ENCODE measurements around the gene CAPN7. TPM values are rescaled to one million over a fixed set of nuclear protein-coding genes. Genes with fewer than 3 reads are reported as not detected.

The CAPN7 gene
- total RNA-seq, 1 donor from 2014 or later: 30.9 TPM

DNA sequence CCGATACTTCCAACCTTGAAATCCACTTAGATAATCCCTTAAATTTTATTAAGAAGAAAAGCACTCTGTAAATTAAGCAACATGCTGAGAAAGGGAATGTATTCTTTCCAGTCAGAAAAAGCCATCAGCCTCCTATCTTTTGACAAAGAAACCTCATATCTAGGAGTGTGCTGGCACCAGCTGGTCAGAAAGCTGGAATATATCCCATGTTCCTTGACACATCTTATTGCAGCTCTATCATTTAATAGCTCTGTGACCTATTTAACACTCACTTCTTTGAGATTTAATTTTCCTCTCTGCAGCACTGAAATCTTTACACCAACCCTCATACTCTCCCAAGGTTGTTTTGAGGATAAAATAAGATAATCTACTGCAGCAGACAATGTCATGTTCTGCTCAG, 30.4 kb upstream of the CAPN7 start:
- no peak for DNase-seq (ENCODE audit: low read depth, low spot score)
- Mint-ChIP-seq H3K27ac (ENCODE audit: unreplicated experiment) (no peak overlapping the region), H3K4me1 (no peaks in the 10 kb centered on the region), H3K27me3 (ENCODE audit: low read depth) (peaks cover 41% of the 10 kb centered on the region), H3K9me3 (peaks cover 2% of the 10 kb centered on the region), H3K4me3 (no peak overlapping the region), H3K36me3 (ENCODE audit: low read depth) (no peaks in the 10 kb centered on the region)
- TF ChIP-seq, protein P1, sequence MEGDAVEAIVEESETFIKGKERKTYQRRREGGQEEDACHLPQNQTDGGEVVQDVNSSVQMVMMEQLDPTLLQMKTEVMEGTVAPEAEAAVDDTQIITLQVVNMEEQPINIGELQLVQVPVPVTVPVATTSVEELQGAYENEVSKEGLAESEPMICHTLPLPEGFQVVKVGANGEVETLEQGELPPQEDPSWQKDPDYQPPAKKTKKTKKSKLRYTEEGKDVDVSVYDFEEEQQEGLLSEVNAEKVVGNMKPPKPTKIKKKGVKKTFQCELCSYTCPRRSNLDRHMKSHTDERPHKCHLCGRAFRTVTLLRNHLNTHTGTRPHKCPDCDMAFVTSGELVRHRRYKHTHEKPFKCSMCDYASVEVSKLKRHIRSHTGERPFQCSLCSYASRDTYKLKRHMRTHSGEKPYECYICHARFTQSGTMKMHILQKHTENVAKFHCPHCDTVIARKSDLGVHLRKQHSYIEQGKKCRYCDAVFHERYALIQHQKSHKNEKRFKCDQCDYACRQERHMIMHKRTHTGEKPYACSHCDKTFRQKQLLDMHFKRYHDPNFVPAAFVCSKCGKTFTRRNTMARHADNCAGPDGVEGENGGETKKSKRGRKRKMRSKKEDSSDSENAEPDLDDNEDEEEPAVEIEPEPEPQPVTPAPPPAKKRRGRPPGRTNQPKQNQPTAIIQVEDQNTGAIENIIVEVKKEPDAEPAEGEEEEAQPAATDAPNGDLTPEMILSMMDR (conservative IDR thresholded peaks at IDR 0.05): no peak

DNA sequence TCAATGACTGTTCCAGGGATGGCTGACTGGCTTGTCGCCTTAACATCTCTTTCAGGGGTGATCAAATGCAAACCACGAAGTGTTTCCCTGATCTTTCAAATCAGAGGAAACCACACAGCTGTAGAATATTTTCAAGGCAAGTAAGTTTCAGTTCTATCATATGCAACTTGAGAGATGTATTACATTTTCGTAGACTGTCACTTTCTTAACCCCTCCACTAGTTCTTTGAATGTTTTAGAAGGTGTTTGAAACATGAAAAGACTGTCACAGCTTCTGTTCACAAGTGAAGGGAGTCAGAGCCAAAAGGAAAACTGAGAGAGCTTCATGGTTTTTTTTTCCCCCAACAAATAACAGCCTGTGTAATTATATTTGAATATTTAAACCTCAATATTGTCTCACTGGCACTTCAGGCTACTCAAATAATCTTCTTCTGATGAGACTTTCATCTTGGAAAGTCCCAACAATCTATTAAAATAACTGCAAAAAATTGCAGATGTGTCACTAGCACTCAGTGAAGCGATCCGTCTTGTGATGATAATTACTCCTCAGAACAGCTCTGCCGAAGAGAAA, 25.9 kb upstream of the CAPN7 start:
- TF ChIP-seq, protein P1 (conservative IDR thresholded peaks at IDR 0.05): no peak
- Mint-ChIP-seq H3K27ac (ENCODE audit: unreplicated experiment) (no peak overlapping the region), H3K9me3 (no peaks in the 10 kb centered on the region), H3K27me3 (ENCODE audit: low read depth) (peaks cover 20% of the 10 kb centered on the region), H3K36me3 (ENCODE audit: low read depth) (no peaks in the 10 kb centered on the region), H3K4me3 (no peak overlapping the region), H3K4me1 (no peaks in the 10 kb centered on the region)
- no peak for DNase-seq (ENCODE audit: low read depth, low spot score)

DNA sequence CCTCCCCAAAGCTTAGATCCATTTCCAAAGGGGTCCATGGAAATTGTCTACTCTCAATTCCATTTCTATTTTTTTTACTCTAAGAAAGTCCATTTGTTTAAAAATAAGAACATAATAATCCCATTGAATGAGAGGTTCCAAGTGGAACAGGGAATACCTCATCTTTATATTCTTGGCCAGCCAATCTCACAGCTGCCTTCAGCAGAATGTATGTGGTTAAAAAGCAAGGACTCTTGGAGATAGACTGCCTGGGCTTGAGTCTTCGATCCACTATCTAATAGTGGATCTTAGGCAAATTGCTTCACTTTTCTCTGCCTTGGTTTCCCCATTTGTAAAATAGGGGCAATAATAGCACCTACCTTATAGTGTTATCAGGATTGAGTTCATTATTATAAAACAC, 24.5 kb upstream of the CAPN7 start:
- H3K27me3 Mint-ChIP-seq (ENCODE audit: low read depth): peaks cover 20% of the 10 kb centered on the region
- peaks cover 2% of the 10 kb centered on the region for H3K36me3 Mint-ChIP-seq (ENCODE audit: low read depth)
- no peak overlapping the region for H3K27ac Mint-ChIP-seq (ENCODE audit: unreplicated experiment)
- DNase-seq (ENCODE audit: low read depth, low spot score): no peak
- H3K9me3 Mint-ChIP-seq: no peaks in the 10 kb centered on the region
- H3K4me3 Mint-ChIP-seq: no peak overlapping the region
- TF ChIP-seq, protein P1 (conservative IDR thresholded peaks at IDR 0.05): no peak
- H3K4me1 Mint-ChIP-seq: peaks cover 5% of the 10 kb centered on the region

DNA sequence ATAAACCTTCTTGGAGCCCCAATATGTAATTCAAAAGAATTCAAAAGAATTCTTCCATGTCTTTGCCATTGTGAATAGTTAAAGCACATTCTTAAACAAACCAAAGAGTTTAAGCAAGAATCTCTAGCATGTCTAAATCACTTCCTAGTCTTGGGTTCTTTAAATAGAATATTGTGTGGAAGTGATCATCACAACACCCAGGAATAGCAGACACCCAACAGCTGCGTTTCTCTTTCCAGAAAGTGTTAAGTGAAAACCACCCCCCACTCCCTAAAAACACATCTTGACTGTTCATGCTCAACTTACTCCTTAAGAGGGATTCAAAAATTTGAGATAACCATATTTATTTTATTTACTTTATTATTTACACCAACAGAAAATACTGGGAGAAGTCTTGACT, 24.1 kb upstream of the CAPN7 start:
- H3K36me3 Mint-ChIP-seq (ENCODE audit: low read depth): peaks cover 2% of the 10 kb centered on the region
- TF ChIP-seq, protein P1 (conservative IDR thresholded peaks at IDR 0.05): no peak
- H3K27ac Mint-ChIP-seq (ENCODE audit: unreplicated experiment): no peak overlapping the region
- no peaks in the 10 kb centered on the region for H3K9me3 Mint-ChIP-seq
- DNase-seq (ENCODE audit: low read depth, low spot score): no peak
- H3K27me3 Mint-ChIP-seq (ENCODE audit: low read depth): peaks cover 20% of the 10 kb centered on the region
- peaks cover 6% of the 10 kb centered on the region for H3K4me1 Mint-ChIP-seq
- no peak overlapping the region for H3K4me3 Mint-ChIP-seq

DNA sequence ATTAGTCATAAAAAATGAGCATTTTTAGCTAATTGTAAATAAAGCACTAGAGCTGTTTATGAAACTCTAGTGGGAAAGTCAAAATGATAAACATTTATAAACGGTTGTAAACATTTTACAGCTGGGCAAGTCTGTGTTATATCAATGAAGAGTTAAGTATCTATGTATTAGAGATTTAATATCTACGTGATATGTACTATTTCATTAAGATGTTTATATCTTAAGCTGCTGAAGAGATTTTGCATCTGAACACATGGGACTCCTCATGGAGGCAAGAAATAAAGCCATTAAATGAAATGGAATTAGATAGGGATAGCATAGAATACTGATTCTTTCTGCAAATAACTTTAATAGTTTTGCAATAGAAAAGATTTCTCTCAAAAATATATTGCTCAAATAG, 23.0 kb upstream of the CAPN7 start:
- H3K4me1 Mint-ChIP-seq: peaks cover 6% of the 10 kb centered on the region
- TF ChIP-seq, protein P1 (conservative IDR thresholded peaks at IDR 0.05): no peak
- H3K27me3 Mint-ChIP-seq (ENCODE audit: low read depth): peaks cover 17% of the 10 kb centered on the region
- no peak overlapping the region for H3K4me3 Mint-ChIP-seq
- no peak overlapping the region for H3K27ac Mint-ChIP-seq (ENCODE audit: unreplicated experiment)
- peaks cover 2% of the 10 kb centered on the region for H3K36me3 Mint-ChIP-seq (ENCODE audit: low read depth)
- no peak for DNase-seq (ENCODE audit: low read depth, low spot score)
- no peaks in the 10 kb centered on the region for H3K9me3 Mint-ChIP-seq

Data from neural crest cell (in vitro differentiated cells).